HG03460 (cell line): ENCODE results near the gene SORD.

Experiments used
- ATAC-seq: cut with Tn5 transposase; IDR thresholded peaks from one replicate; pipeline ENCODE4 v1.9.1; 2021; ENCODE audit not compliant: unreplicated experiment

SORD gene

GRCh38 chr15:45114751-45115085 is 91.7 kb downstream of the SORD start:
- no peak for ATAC-seq

GRCh38 chr15:45115312-45115820 is 92.4 kb downstream of the SORD start:
- no peak for ATAC-seq

GRCh38 chr15:45116006-45116481 is 93.0 kb downstream of the SORD start:
- no peak for ATAC-seq

- ATAC-seq = no peak
Measured at GRCh38 chr15:45116482-45117307, 93.7 kb downstream of the SORD start.

- peak; percentile 15 for ATAC-seq
Measured at GRCh38 chr15:45117308-45118130, 94.5 kb downstream of the SORD start.

GRCh38 chr15:45118131-45118588 is 95.2 kb downstream of the SORD start:
- peak; percentile 91 for ATAC-seq

GRCh38 chr15:45118996-45119395 is 96.0 kb downstream of the SORD start:
- ATAC-seq = no peak

- no peak for ATAC-seq
Measured at GRCh38 chr15:45120081-45120972, 97.3 kb downstream of the SORD start.

GRCh38 chr15:45121020-45121419 is 98.0 kb downstream of the SORD start:
- no peak for ATAC-seq

- no peak for ATAC-seq
Measured at GRCh38 chr15:45121706-45122417, 98.9 kb downstream of the SORD start.

GRCh38 chr15:45122719-45123118 is 99.7 kb downstream of the SORD start:
- ATAC-seq = no peak

GRCh38 chr15:45123397-45123796 is 100.4 kb downstream of the SORD start:
- no peak for ATAC-seq

GRCh38 chr15:45126535-45127158 is 103.7 kb downstream of the SORD start:
- ATAC-seq = no peak
